Epithelial cell of proximal tubule (primary cell): Measurements from ENCODE around the gene PGBD4. TPM values are rescaled to one million over a fixed set of nuclear protein-coding genes. Genes with fewer than 3 reads are reported as not detected.

Experiments used
- DNase-seq: peaks from one replicate; pipeline ENCODE4 v3.0.0-alpha.2; 2011; ENCODE audit warnings: low read depth
- H3K4me3 ChIP-seq: 2 replicates; pipeline ENCODE4 v1.5.1; 2011; ENCODE audit warnings: low read depth, mild to moderate bottlenecking, low read length
- CTCF ChIP-seq: conservative IDR thresholded peaks from 2 replicates; pipeline ENCODE4 v1.5.1; 2012; ENCODE audit warnings: low read depth, mild to moderate bottlenecking, low read length
- total RNA-seq: library from RNA; depleted of rRNA; stranded (reverse); fragments of >200 nt; gene quantifications from 2 replicates; pipeline ENCODE4 v1.2.3, GENCODE V29; 2015

PGBD4 gene
- total RNA-seq, 1 donor from 2014 or later = 0.40 TPM

GRCh38 chr15:34064438-34064837 lies 37.4 kb upstream of the PGBD4 start:
- TF ChIP-seq CTCF = no peak
- H3K4me3 ChIP-seq = no peak overlapping the region
- DNase-seq = no peak

DNA sequence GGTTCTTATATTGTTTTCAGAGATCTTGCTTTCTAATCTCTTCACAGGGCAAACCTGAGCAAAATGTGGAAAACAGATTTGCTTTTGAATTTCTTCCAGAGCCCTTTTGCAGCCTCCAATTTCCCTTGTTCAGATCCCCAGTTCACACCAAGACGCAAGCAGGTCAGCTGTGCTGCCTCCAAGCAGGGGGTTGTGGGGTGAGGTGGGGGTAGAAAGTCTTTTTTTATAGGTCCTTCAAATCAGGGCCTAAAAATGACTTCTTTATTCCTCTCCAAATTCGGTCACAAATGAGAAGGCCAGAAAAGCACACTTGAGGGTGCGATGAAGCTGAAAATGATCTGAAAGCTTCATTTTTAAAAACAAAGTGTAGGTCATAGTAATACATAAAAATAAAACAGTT lies 36.6 kb upstream of the PGBD4 start:
- no peak for TF ChIP-seq CTCF
- no peak overlapping the region for H3K4me3 ChIP-seq
- DNase-seq = no peak

GRCh38 chr15:34065941-34066340 lies 35.9 kb upstream of the PGBD4 start:
- no peak for TF ChIP-seq CTCF
- no peak overlapping the region for H3K4me3 ChIP-seq
- no peak for DNase-seq

DNA sequence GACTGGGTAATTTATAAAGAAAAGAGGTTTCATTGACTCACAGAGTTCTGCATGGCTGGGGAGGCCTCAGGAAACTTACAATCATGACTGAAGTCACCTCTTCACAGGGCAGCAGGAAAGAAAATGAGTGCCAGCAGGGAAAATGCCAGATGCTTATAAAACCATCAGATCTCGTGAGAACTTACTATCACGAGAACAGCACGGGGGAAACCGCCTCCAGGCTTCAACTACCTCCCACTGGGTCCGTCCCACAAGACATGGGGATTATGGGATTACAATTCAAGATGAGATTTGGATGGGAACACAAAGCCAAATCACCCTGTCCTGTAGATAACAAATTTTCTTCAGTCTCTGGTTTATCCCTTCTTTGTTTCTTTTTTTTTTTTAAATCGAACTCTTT lies 31.9 kb upstream of the PGBD4 start:
- no peak for DNase-seq
- no peak overlapping the region for H3K4me3 ChIP-seq
- no peak for TF ChIP-seq CTCF

DNA sequence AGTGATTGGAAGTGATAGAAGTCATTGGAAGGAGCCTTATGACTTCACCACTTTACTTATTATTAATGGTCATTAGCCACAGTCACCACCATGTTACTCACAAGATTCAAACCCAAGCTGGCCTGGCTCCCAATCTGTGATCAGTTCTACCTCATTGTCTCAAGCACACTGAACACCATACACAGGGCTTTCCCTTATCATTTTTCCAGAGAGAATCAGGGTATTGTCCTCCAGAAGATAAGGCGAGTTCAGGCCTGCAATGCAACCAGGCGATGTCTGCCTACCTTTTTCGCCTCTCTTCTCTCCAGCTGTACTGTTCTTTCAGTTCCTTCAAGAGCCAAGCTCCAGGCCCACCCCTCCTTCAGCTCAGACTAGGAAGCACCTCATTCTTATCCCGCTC lies 25.1 kb upstream of the PGBD4 start:
- no peak for DNase-seq
- no peak for TF ChIP-seq CTCF
- no peak overlapping the region for H3K4me3 ChIP-seq

GRCh38 chr15:34078900-34079299 lies 23.0 kb upstream of the PGBD4 start:
- DNase-seq = no peak
- no peak for TF ChIP-seq CTCF
- H3K4me3 ChIP-seq = no peak overlapping the region

- no peak for TF ChIP-seq CTCF
- no peak for DNase-seq
- H3K4me3 ChIP-seq = no peak overlapping the region
Observed at GRCh38 chr15:34079904-34080303, 22.0 kb upstream of the PGBD4 start.
